ENCODE results near the gene RASA3. TPM values are rescaled to one million over a fixed set of nuclear protein-coding genes. Genes with fewer than 3 reads are reported as not detected.

The RASA3 gene
- total and polyA plus RNA-seq, 2 of the 4 experiments (the other 2 are of a cell fraction): 21.0 to 31.4 TPM

- no peak overlapping the region for H2AFZ ChIP-seq (replicated peaks; ENCODE audit: low read length, poor library complexity)
- no peak overlapping the region for H2BK15ac ChIP-seq (ENCODE audit: low read depth, low read length)
- intact Hi-C loops (cut with micrococcal nuclease) (no loop called here), dilution Hi-C loops (cut with HindIII; ENCODE audit: low sequenced_read_pairs, unreplicated experiment) (no loop called here), in situ Hi-C loops (cut with MboI; ENCODE audit: low sequenced_read_pairs) (no loop called here)
- no peak overlapping the region for H4K91ac ChIP-seq (ENCODE audit: insufficient read depth, low read depth, low read length)
- H2AK5ac ChIP-seq (ENCODE audit: low read depth, low read length): no peak overlapping the region
- H3K27me3 ChIP-seq (ENCODE audit: control insufficient read depth, insufficient read depth, low read length): peaks cover 20% of the 10 kb centered on the region; the same call in 1 of the 2 replicates
- WGBS, 2 experiments (ENCODE audit: extremely low coverage in 2 of 2, insufficient read length in 1 of 2): 94% methylated on average over 10 of the region's 14 CpGs; no CpG with 5 or more reads in 1 of the 2 experiments
- no peak overlapping the region for H3K9ac ChIP-seq (ENCODE audit: low read depth, low read length)
- no peak overlapping the region for H3K4me2 ChIP-seq (ENCODE audit: low read depth, low read length)
- peaks cover 19% of the 10 kb centered on the region for H3K9me1 ChIP-seq (ENCODE audit: insufficient read depth, low read length)
- no peak overlapping the region for H2BK5ac ChIP-seq (ENCODE audit: low read depth, low read length, poor library complexity, severe bottlenecking)
- no peak overlapping the region for H3K14ac ChIP-seq (replicated peaks; ENCODE audit: low read depth, low read length)
- BruUV-seq (replicated peaks): no TSS peak
- no peak for TF ChIP-seq MAZ (IDR thresholded peaks at IDR 0.05; ENCODE audit: borderline replicate concordance, low read depth, low read length)
- TF ChIP-seq BHLHE40 (IDR thresholded peaks at IDR 0.05; ENCODE audit: low read depth, low read length): no peak
- peaks cover 8% of the 10 kb centered on the region for H3K4me1 ChIP-seq (ENCODE audit: control insufficient read depth, insufficient read depth, low read length)
- H3K4me3 ChIP-seq (ENCODE audit: insufficient read depth, low read depth, low read length): no peak overlapping the region
- H3K9me3 ChIP-seq (ENCODE audit: control insufficient read depth, insufficient read depth, low read length): no peaks in the 10 kb centered on the region
- no peak overlapping the region for H4K5ac ChIP-seq (ENCODE audit: low read depth, low read length)
- no peak overlapping the region for H3K56ac ChIP-seq (ENCODE audit: extremely low read depth, insufficient read depth, low read length)
- H3K36me3 ChIP-seq (ENCODE audit: control insufficient read depth, insufficient read depth, low read length): no peaks in the 10 kb centered on the region
- no peak overlapping the region for H3K27ac ChIP-seq (ENCODE audit: insufficient read depth, low read length)
- DNase-seq (no peak), ATAC-seq (ENCODE audit: low read depth) (no peak)
- POLR2A ChIA-PET (ENCODE audit: unreplicated experiment): no interaction called here
- H3K4ac ChIP-seq (ENCODE audit: low read depth, low read length): no peak overlapping the region
- H3K18ac ChIP-seq (ENCODE audit: low read depth, low read length): no peak overlapping the region
- H4K8ac ChIP-seq (ENCODE audit: low read depth in 2 of 2, low read length in 2 of 2): no peak overlapping the region
- H2AK9ac ChIP-seq (replicated peaks; ENCODE audit: low read depth, low read length, poor library complexity): no peak overlapping the region
- no peak overlapping the region for H2BK20ac ChIP-seq (ENCODE audit: low read depth, low read length)
- H3K79me1 ChIP-seq (ENCODE audit: low read depth in 1 of 2, low read length in 2 of 2): 0 out of 4 replicates have a peak, but pooled peaks cover 0 to 5% of the 10 kb centered on the region in 2 experiments
- no peak overlapping the region for H3K23ac ChIP-seq (ENCODE audit: low read depth, low read length)
- H2BK120ac ChIP-seq (ENCODE audit: low read depth, low read length): no peak overlapping the region
- 0 out of 2 replicates have a peak, but pooled peaks cover 3% of the 10 kb centered on the region for H4K20me1 ChIP-seq (ENCODE audit: insufficient read depth, low read length)
- CTCF ChIA-PET: no interaction called here
Measured at GRCh38 chr13:114145722-114146121, 13.3 kb upstream of the RASA3 start.

Measured in IMR-90 (cell line).